ENCODE measurements around the gene TRPC4AP.

Gene TRPC4AP

GRCh38 chr20:35017099-35017835 is 75.3 kb downstream of the TRPC4AP start:
- no peak for DNase-seq (ENCODE audit: low read depth in 1 of 2, low spot score in 1 of 2)

GRCh38 chr20:35015863-35016193 is 76.8 kb downstream of the TRPC4AP start:
- no peak for DNase-seq (ENCODE audit: low read depth in 1 of 2, low spot score in 1 of 2)

- DNase-seq (ENCODE audit: low read depth in 1 of 2, low spot score in 1 of 2), result no peak
These were observed 78.1 kb downstream of the TRPC4AP start for GRCh38 chr20:35014537-35014936.

GRCh38 chr20:35013421-35014411 is 78.9 kb downstream of the TRPC4AP start:
- no peak for DNase-seq (ENCODE audit: low read depth in 1 of 2, low spot score in 1 of 2)

GRCh38 chr20:35012227-35013069 is 80.2 kb downstream of the TRPC4AP start:
- no peak for DNase-seq (ENCODE audit: low read depth in 1 of 2, low spot score in 1 of 2)

- no peak for DNase-seq (ENCODE audit: low read depth in 1 of 2, low spot score in 1 of 2)
These were observed 80.9 kb downstream of the TRPC4AP start for GRCh38 chr20:35011589-35012226.

- no peak for DNase-seq (ENCODE audit: low read depth in 1 of 2, low spot score in 1 of 2)
These were observed 82.0 kb downstream of the TRPC4AP start for GRCh38 chr20:35010405-35011192.

- no peak for DNase-seq (ENCODE audit: low read depth in 1 of 2, low spot score in 1 of 2)
These were observed 82.8 kb downstream of the TRPC4AP start for GRCh38 chr20:35009665-35010328.

- DNase-seq (ENCODE audit: low read depth in 1 of 2, low spot score in 1 of 2), result no peak
These were observed 83.9 kb downstream of the TRPC4AP start for GRCh38 chr20:35008411-35009342.

- no peak for DNase-seq (ENCODE audit: low read depth in 1 of 2, low spot score in 1 of 2)
These were observed 84.7 kb downstream of the TRPC4AP start for GRCh38 chr20:35007891-35008290.

- DNase-seq (ENCODE audit: low read depth in 1 of 2, low spot score in 1 of 2), result no peak
These were observed 85.2 kb downstream of the TRPC4AP start for GRCh38 chr20:35007413-35007812.

GRCh38 chr20:35006531-35006971 is 86.1 kb downstream of the TRPC4AP start:
- no peak for DNase-seq (ENCODE audit: low read depth in 1 of 2, low spot score in 1 of 2)

GRCh38 chr20:35006009-35006408 is 86.6 kb downstream of the TRPC4AP start:
- no peak for DNase-seq (ENCODE audit: low read depth in 1 of 2, low spot score in 1 of 2)

- no peak for DNase-seq (ENCODE audit: low read depth in 1 of 2, low spot score in 1 of 2)
These were observed 87.1 kb downstream of the TRPC4AP start for GRCh38 chr20:35005463-35005961.

- DNase-seq (ENCODE audit: low read depth in 1 of 2, low spot score in 1 of 2), result no peak
These were observed 87.7 kb downstream of the TRPC4AP start for GRCh38 chr20:35004749-35005462.

GRCh38 chr20:35004051-35004725 is 88.4 kb downstream of the TRPC4AP start:
- DNase-seq (ENCODE audit: low read depth in 1 of 2, low spot score in 1 of 2), result no peak

All from stimulated activated CD4-positive, alpha-beta T cell treated with anti-CD3 and anti-CD28 coated beads, Interleukin-15, amount 100 ng/mL, for 1 hour (primary cell).